Stomach (tissue), 4 donors: ENCODE measurements around the gene NSUN6.

Experiments
- CTCF ChIP-seq, 7 experiments: fragments of 450-650 bp in 4 of 7; fragments of 200-600 bp in 3 of 7; sonication (generic) in 3 of 7; IDR thresholded peaks; one replicate each; pipeline ENCODE4 v1.5.1; 2016 to 2019; ENCODE audit warnings: antibody characterized with exemption in 7 of 7, control low read depth in 2 of 7, mild to moderate bottlenecking in 1 of 7
- POLR2AphosphoS5 ChIP-seq, 3 donors: sonication (generic); formaldehyde crosslinking; IDR thresholded peaks; one replicate each; pipeline ENCODE4 v1.6.1; 2016; ENCODE audit warnings: antibody characterized with exemption in 3 of 3

- TF ChIP-seq POLR2AphosphoS5 (IDR thresholded peaks at IDR 0.05): no peak
- no peak for TF ChIP-seq CTCF (IDR thresholded peaks at IDR 0.05)
Measured at GRCh38 chr10:18500576-18500975, 150.8 kb downstream of the NSUN6 start.
